Measurements from ENCODE around the gene FDX2. TPM values are rescaled to one million over a fixed set of nuclear protein-coding genes. Genes with fewer than 3 reads are reported as not detected.

The FDX2 gene
- total and polyA plus RNA-seq, 2 of the 13 experiments (the other 11 are each of a cell fraction or from before 2014, with no cell fraction given), result 21.0 to 24.7 TPM

GRCh38 chr19:10286803-10287737, 28.7 kb downstream of the FDX2 start, which contains the start of gene ICAM4 (continued):
- TF ChIP-seq FOXP1 (IDR thresholded peaks at IDR 0.05) (no peak), FOXP1 (CRISPR knock-in tag; IDR thresholded peaks at IDR 0.05) (no peak), ATF5 (CRISPR knock-in tag; IDR thresholded peaks at IDR 0.05; ENCODE audit: low read depth) (0 out of 2 replicates have a peak, but pooled peaks have one; percentile 20), NKX3-1 (CRISPR knock-in tag; IDR thresholded peaks at IDR 0.05) (peak; percentile 30; the same call in 1 of the 2 replicates), ZSCAN20 (CRISPR knock-in tag; IDR thresholded peaks at IDR 0.05; ENCODE audit: borderline replicate concordance) (peak; percentile 72; the same call in 1 of the 2 replicates), TCF12 (IDR thresholded peaks at IDR 0.05) (no peak), TCF12 (CRISPR knock-in tag; IDR thresholded peaks at IDR 0.05) (0 out of 2 replicates have a peak, but pooled peaks have one; percentile 18), YEATS2 (CRISPR knock-in tag; IDR thresholded peaks at IDR 0.05; ENCODE audit: borderline replicate concordance) (no peak), ETV5 (CRISPR knock-in tag; IDR thresholded peaks at IDR 0.05; ENCODE audit: borderline replicate concordance) (no peak), RELA (CRISPR knock-in tag; IDR thresholded peaks at IDR 0.05) (no peak), ZNF761 (CRISPR knock-in tag; conservative IDR thresholded peaks at IDR 0.05) (no peak), MEF2D (CRISPR knock-in tag; IDR thresholded peaks at IDR 0.05) (peak; percentile 33; the same call in 1 of the 2 replicates), PHF5A (CRISPR knock-in tag; IDR thresholded peaks at IDR 0.05; ENCODE audit: low read depth, unreplicated experiment) (no peak)
- TF ChIP-seq, protein P1, sequence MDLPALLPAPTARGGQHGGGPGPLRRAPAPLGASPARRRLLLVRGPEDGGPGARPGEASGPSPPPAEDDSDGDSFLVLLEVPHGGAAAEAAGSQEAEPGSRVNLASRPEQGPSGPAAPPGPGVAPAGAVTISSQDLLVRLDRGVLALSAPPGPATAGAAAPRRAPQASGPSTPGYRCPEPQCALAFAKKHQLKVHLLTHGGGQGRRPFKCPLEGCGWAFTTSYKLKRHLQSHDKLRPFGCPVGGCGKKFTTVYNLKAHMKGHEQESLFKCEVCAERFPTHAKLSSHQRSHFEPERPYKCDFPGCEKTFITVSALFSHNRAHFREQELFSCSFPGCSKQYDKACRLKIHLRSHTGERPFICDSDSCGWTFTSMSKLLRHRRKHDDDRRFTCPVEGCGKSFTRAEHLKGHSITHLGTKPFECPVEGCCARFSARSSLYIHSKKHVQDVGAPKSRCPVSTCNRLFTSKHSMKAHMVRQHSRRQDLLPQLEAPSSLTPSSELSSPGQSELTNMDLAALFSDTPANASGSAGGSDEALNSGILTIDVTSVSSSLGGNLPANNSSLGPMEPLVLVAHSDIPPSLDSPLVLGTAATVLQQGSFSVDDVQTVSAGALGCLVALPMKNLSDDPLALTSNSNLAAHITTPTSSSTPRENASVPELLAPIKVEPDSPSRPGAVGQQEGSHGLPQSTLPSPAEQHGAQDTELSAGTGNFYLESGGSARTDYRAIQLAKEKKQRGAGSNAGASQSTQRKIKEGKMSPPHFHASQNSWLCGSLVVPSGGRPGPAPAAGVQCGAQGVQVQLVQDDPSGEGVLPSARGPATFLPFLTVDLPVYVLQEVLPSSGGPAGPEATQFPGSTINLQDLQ (CRISPR knock-in tag; IDR thresholded peaks at IDR 0.05), result no peak
- TF ChIP-seq, protein P2, sequence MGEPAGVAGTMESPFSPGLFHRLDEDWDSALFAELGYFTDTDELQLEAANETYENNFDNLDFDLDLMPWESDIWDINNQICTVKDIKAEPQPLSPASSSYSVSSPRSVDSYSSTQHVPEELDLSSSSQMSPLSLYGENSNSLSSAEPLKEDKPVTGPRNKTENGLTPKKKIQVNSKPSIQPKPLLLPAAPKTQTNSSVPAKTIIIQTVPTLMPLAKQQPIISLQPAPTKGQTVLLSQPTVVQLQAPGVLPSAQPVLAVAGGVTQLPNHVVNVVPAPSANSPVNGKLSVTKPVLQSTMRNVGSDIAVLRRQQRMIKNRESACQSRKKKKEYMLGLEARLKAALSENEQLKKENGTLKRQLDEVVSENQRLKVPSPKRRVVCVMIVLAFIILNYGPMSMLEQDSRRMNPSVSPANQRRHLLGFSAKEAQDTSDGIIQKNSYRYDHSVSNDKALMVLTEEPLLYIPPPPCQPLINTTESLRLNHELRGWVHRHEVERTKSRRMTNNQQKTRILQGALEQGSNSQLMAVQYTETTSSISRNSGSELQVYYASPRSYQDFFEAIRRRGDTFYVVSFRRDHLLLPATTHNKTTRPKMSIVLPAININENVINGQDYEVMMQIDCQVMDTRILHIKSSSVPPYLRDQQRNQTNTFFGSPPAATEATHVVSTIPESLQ (CRISPR knock-in tag; conservative IDR thresholded peaks at IDR 0.05), result no peak
- TF ChIP-seq, protein P3, sequence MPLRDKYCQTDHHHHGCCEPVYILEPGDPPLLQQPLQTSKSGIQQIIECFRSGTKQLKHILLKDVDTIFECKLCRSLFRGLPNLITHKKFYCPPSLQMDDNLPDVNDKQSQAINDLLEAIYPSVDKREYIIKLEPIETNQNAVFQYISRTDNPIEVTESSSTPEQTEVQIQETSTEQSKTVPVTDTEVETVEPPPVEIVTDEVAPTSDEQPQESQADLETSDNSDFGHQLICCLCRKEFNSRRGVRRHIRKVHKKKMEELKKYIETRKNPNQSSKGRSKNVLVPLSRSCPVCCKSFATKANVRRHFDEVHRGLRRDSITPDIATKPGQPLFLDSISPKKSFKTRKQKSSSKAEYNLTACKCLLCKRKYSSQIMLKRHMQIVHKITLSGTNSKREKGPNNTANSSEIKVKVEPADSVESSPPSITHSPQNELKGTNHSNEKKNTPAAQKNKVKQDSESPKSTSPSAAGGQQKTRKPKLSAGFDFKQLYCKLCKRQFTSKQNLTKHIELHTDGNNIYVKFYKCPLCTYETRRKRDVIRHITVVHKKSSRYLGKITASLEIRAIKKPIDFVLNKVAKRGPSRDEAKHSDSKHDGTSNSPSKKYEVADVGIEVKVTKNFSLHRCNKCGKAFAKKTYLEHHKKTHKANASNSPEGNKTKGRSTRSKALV (CRISPR knock-in tag; IDR thresholded peaks at IDR 0.05), result peak; percentile 63; the same call in 1 of the 2 replicates
- TF ChIP-seq, protein P4, sequence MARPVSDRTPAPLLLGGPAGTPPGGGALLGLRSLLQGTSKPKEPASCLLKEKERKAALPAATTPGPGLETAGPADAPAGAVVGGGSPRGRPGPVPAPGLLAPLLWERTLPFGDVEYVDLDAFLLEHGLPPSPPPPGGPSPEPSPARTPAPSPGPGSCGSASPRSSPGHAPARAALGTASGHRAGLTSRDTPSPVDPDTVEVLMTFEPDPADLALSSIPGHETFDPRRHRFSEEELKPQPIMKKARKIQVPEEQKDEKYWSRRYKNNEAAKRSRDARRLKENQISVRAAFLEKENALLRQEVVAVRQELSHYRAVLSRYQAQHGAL (CRISPR knock-in tag; IDR thresholded peaks at IDR 0.05; ENCODE audit: not compliant biosample characterization), result no peak
- TF ChIP-seq, protein P5, sequence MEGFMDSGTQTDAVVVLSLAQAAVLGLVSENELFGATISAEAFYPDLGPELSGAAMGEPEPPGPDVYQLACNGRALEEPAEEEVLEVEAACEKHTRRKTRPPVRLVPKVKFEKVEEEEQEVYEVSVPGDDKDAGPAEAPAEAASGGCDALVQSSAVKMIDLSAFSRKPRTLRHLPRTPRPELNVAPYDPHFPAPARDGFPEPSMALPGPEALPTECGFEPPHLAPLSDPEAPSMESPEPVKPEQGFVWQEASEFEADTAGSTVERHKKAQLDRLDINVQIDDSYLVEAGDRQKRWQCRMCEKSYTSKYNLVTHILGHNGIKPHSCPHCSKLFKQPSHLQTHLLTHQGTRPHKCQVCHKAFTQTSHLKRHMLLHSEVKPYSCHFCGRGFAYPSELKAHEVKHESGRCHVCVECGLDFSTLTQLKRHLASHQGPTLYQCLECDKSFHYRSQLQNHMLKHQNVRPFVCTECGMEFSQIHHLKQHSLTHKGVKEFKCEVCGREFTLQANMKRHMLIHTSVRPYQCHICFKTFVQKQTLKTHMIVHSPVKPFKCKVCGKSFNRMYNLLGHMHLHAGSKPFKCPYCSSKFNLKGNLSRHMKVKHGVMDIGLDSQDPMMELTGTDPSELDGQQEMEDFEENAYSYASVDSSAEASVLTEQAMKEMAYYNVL (CRISPR knock-in tag; IDR thresholded peaks at IDR 0.05; ENCODE audit: borderline replicate concordance), result no peak
